ENCODE measurements around the gene RMP24.

RMP24 gene

DNA sequence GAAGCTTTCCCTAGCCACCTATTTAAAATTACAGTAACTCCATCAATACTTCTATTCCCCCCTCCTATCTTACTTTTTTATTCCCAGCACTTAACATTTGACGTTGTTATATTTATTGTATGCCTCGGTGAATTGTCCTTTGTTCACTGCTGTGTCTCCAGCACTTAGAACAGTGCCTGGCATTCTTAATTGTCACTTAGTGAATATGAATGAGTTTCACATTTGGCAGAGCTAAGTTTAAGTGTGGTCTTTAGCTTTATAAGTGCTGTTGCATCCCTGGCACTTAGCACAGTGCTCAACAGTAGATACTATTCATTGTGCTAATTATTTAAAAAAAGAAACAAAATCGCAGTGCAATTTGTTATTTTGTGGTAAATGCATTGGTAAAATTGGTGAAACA, 1.7 kb downstream of the RMP24 start:
- no peak for DNase-seq (ENCODE audit: low read depth)
- TF ChIP-seq, protein P1, sequence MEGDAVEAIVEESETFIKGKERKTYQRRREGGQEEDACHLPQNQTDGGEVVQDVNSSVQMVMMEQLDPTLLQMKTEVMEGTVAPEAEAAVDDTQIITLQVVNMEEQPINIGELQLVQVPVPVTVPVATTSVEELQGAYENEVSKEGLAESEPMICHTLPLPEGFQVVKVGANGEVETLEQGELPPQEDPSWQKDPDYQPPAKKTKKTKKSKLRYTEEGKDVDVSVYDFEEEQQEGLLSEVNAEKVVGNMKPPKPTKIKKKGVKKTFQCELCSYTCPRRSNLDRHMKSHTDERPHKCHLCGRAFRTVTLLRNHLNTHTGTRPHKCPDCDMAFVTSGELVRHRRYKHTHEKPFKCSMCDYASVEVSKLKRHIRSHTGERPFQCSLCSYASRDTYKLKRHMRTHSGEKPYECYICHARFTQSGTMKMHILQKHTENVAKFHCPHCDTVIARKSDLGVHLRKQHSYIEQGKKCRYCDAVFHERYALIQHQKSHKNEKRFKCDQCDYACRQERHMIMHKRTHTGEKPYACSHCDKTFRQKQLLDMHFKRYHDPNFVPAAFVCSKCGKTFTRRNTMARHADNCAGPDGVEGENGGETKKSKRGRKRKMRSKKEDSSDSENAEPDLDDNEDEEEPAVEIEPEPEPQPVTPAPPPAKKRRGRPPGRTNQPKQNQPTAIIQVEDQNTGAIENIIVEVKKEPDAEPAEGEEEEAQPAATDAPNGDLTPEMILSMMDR (IDR thresholded peaks at IDR 0.05; ENCODE audit: low read length, missing control alignments), result no peak
- H3K4me3 ChIP-seq (replicated peaks; ENCODE audit: low read depth, low read length), result no peak overlapping the region

DNA sequence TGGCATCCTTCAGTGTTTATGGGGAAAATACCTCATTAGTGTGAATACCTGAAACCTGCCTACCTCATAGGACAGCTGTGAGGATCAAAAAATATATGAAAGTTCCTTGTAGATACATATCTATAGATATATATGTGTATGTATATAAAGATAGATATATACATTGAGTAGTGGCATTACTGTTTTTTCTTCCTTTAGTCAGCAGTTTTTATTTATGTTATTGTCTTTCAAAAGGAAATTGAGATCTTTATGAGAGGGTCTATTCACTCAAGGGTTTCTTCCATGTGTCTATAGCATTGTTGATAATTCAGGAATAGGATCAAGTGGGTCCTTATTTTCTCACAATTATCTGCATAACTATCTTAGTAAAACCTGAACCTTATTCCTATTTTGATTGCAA, 6.6 kb downstream of the RMP24 start:
- no peak overlapping the region for H3K4me3 ChIP-seq (replicated peaks; ENCODE audit: low read depth, low read length)
- DNase-seq (ENCODE audit: low read depth), result no peak
- TF ChIP-seq, protein P1 (IDR thresholded peaks at IDR 0.05; ENCODE audit: low read length, missing control alignments), result no peak

DNA sequence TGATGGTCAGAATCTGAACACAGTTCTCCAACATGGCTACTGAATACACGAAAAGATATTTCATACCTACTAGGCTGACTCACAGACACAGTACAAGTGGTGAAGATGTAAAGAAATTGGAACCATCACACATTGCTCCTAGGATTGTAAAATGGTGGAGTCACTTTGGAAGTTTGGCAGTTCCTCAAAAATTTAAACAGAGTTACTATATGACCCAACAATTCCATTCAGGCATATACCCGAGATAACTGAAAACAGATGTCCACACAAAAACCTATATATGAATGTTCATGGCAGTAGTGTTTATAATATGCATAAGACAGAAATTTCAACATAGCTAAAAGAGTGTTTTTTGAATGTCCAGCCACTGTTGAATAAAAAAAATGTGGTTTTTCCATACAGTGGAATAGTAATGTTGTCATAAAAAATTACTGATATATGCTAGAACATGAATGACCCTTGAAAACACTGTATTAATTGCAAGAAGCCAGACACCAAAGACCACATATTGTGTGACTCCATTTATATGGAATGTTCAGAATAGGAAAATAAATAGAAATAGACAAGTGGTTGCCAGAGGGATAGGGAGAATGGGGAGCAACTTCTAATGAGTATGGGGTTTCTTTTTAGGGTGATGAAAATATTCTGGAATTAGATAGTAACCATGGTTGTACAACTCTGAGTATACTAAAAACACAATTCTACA, 10.1 kb downstream of the RMP24 start:
- TF ChIP-seq, protein P1 (IDR thresholded peaks at IDR 0.05; ENCODE audit: low read length, missing control alignments), result no peak
- no peak overlapping the region for H3K4me3 ChIP-seq (replicated peaks; ENCODE audit: low read depth, low read length)
- peak; percentile 13 for DNase-seq (ENCODE audit: low read depth)

DNA sequence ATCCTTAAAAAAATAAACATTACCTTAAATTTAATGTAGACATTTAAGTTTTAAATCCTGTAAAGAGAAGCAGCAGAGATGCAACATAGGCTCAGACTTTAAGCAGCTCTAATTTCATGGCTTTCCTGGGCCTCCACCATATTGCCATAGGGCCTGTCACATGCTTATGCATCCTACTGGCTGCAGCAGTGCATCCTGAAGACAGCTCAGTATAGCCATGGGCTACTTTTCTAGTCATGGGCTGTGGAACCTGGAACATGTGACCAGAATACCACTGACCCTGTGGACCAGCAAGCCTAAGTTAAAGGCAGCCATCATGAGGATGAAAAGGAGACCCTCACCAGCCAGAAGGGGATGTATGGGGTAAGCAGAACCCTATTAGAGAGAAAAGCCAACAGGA, 10.7 kb downstream of the RMP24 start:
- TF ChIP-seq, protein P1 (IDR thresholded peaks at IDR 0.05; ENCODE audit: low read length, missing control alignments), result no peak
- no peak for DNase-seq (ENCODE audit: low read depth)
- no peak overlapping the region for H3K4me3 ChIP-seq (replicated peaks; ENCODE audit: low read depth, low read length)

DNA sequence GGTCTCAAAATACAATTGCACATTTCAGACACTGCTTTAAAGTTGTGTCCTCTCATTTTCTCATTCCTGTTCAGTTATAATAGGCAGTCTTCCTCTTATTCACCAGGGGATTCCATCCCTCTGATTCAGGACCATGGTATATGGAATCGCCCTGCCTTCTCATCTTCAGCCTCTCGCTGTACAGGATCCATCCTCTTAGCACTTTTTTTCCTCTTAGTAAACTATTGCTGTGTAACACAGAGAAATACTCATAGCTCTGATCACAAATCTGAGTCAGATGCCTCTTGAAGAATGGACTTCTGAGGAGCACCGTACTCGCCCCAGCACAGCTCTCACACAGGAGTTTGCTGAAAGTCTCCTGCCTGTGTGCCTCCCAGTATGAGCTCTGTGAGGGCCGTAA, 11.3 kb downstream of the RMP24 start:
- no peak overlapping the region for H3K4me3 ChIP-seq (replicated peaks; ENCODE audit: low read depth, low read length)
- DNase-seq (ENCODE audit: low read depth), result no peak
- TF ChIP-seq, protein P1 (IDR thresholded peaks at IDR 0.05; ENCODE audit: low read length, missing control alignments), result no peak

DNA sequence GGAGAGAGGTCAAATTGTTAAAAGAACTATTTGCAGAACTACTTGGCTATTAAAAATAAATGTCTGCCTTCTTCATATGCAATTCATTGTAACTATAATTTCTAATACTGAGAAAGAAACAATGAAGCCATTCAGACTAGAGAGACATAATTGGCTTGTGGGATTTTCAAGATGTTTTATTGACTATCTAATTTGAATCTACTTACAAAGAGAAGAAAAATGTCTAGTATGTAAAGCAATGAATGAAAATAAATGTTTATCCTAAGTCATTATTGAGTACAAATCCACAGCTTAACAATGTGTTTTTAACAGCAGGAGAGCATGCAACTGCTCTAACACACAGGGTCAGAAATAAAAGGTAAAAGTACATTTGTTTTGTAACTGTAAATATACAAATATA, 19.2 kb downstream of the RMP24 start:
- DNase-seq (ENCODE audit: low read depth), result no peak
- H3K4me3 ChIP-seq (replicated peaks; ENCODE audit: low read depth, low read length), result no peak overlapping the region
- TF ChIP-seq, protein P1 (IDR thresholded peaks at IDR 0.05; ENCODE audit: low read length, missing control alignments), result no peak

DNA sequence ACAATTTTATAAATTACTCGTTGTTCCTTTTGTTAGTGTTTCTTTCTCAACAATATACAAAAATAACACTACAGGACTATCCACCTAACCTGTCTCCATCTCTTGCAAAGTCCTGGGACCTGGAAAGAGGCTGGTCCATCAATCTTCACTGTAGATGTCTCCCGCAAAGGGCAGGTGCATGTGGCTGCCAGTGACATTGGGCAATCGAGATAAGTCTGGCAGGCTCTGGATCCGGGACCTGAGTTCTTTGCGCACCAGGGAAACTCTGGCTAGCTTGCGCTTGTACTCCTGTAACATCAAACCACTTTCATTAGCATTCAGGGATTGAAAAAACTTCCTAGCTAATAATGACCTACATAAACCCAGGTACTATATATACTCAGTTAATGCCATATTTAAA, 20.5 kb downstream of the RMP24 start:
- no peak overlapping the region for H3K4me3 ChIP-seq (replicated peaks; ENCODE audit: low read depth, low read length)
- TF ChIP-seq, protein P1 (IDR thresholded peaks at IDR 0.05; ENCODE audit: low read length, missing control alignments), result no peak
- no peak for DNase-seq (ENCODE audit: low read depth)

Data from fibroblast of pulmonary artery (primary cell).